ENCODE data around the gene EFNB3. TPM values are rescaled to one million over a fixed set of nuclear protein-coding genes. Genes with fewer than 3 reads are reported as not detected.

EFNB3 gene
- total and polyA plus RNA-seq, 8 donors = 1.2 to 34.1 (median 30.4) TPM

DNA sequence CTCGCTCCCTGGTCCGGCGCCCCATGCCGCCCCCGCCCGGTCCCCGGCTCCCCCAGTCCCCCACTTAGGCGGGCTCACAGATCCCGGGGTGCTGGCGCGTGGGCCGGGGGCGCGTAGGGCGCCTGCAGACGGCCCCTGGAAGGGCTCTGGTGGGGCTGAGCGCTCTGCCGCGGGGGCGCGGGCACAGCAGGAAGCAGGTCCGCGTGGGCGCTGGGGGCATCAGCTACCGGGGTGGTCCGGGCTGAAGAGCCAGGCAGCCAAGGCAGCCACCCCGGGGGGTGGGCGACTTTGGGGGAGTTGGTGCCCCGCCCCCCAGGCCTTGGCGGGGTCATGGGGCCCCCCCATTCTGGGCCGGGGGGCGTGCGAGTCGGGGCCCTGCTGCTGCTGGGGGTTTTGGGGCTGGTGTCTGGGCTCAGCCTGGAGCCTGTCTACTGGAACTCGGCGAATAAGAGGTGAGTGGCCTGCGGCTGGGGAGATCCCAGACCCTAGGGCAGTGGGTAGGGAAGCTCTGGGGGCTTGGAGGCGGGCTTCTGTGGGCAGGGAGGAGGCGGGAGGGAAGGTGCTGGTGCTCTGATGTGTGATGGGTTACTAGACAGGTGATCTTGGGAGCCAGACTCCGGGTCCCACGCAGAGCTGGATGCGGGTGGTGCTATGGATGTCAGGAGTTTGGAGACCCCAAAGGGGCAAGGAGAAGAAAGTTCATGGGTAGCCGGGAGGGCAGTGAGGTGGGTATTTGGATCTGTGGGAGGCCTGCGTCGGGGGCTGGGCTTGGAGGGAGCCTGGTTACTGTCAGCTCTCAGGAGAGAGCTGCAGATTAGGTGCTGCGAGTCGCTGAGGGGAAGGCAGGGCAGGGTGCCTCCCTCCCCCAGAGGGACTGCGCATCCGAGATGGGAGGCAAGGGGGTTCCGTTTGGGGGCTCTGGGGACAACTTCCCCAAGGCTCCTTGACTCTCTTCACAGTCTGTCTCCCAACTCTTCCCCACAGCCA lies 560 bp downstream of the EFNB3 start:
- Histone ChIP-seq H3K27me3 (peaks cover 19 to 66% of the 10 kb centered on the region in 2 donors), H3K4me1 (peaks cover 5 to 18% of the 10 kb centered on the region in 2 donors)
- no peak for ATAC-seq

GRCh38 chr17:7706631-7707354 lies 1.8 kb downstream of the EFNB3 start:
- Histone ChIP-seq H3K36me3 (peaks cover 0 to 15% of the 10 kb centered on the region in 2 donors), H3K27me3 (peaks cover 19 to 79% of the 10 kb centered on the region in 2 donors), H3K4me3 (no peak overlapping the region), H3K27ac (no peak overlapping the region), H3K4me1 (peaks cover 5 to 18% of the 10 kb centered on the region in 2 donors), H3K9me3 (no peaks in the 10 kb centered on the region)
- TF ChIP-seq, protein P1, sequence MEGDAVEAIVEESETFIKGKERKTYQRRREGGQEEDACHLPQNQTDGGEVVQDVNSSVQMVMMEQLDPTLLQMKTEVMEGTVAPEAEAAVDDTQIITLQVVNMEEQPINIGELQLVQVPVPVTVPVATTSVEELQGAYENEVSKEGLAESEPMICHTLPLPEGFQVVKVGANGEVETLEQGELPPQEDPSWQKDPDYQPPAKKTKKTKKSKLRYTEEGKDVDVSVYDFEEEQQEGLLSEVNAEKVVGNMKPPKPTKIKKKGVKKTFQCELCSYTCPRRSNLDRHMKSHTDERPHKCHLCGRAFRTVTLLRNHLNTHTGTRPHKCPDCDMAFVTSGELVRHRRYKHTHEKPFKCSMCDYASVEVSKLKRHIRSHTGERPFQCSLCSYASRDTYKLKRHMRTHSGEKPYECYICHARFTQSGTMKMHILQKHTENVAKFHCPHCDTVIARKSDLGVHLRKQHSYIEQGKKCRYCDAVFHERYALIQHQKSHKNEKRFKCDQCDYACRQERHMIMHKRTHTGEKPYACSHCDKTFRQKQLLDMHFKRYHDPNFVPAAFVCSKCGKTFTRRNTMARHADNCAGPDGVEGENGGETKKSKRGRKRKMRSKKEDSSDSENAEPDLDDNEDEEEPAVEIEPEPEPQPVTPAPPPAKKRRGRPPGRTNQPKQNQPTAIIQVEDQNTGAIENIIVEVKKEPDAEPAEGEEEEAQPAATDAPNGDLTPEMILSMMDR (IDR thresholded peaks at IDR 0.05) = no peak
- DNase-seq (no peak), ATAC-seq (no peak)
- intact Hi-C loops (cut with DNase I) = no loop called here

More for the DNA sequence above, 560 bp downstream of the EFNB3 start:
- H3K27ac ChIP-seq = no peak overlapping the region
- no peak for DNase-seq
- H3K4me3 ChIP-seq = peak overlapping the region; percentile 19 to 25
- no peaks in the 10 kb centered on the region for H3K9me3 ChIP-seq
- intact Hi-C loops (cut with DNase I) = no loop called here
- H3K36me3 ChIP-seq = peaks cover 0 to 27% of the 10 kb centered on the region in 2 donors
- TF ChIP-seq, protein P1 (IDR thresholded peaks at IDR 0.05) = no peak

DNA sequence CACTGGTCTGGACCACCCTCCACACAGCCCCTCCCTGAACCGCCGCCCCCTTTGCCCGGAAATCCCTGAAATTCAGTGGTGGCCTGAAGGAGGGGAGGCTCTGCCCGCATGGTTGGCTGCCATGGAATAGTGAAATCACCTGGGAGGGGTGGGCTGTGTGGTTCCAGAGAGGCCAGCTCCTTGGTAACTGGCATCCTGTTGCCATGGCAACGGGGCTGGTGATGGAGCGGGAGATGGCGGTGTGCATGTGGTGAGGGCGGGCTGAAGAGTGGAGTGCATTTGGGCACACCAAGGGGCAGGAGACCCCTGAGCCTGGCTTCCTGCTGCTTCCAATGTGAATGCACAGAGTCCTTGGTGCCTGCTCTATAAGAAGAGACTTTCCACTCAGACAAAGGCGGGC lies 2.4 kb downstream of the EFNB3 start:
- H3K4me1 ChIP-seq = peaks cover 5 to 18% of the 10 kb centered on the region in 2 donors
- no peak overlapping the region for H3K4me3 ChIP-seq
- intact Hi-C loops (cut with DNase I) = no loop called here
- DNase-seq = no peak
- no peak overlapping the region for H3K27ac ChIP-seq
- TF ChIP-seq, protein P1 (IDR thresholded peaks at IDR 0.05) = no peak
- ATAC-seq = no peak
- no peaks in the 10 kb centered on the region for H3K9me3 ChIP-seq
- H3K36me3 ChIP-seq = peaks cover 0 to 8% of the 10 kb centered on the region in 2 donors
- H3K27me3 ChIP-seq = peaks cover 19 to 85% of the 10 kb centered on the region in 2 donors

GRCh38 chr17:7707858-7708750 lies 3.1 kb downstream of the EFNB3 start:
- TF ChIP-seq, protein P1 (IDR thresholded peaks at IDR 0.05) = no peak

More at GRCh38 chr17:7707858-7708750, 3.1 kb downstream of the EFNB3 start:
- H3K27me3 ChIP-seq = peaks cover 19 to 86% of the 10 kb centered on the region in 2 donors
- H3K4me1 ChIP-seq = peaks cover 5 to 18% of the 10 kb centered on the region in 2 donors
- H3K9me3 ChIP-seq = no peaks in the 10 kb centered on the region
- intact Hi-C loops (cut with DNase I) = no loop called here
- peaks cover 0 to 2% of the 10 kb centered on the region in 2 donors for H3K36me3 ChIP-seq
- no peak overlapping the region for H3K4me3 ChIP-seq
- ATAC-seq (no peak), DNase-seq (no peak)
- no peak overlapping the region for H3K27ac ChIP-seq
